ENCODE data around the gene FOXO1.

Gene FOXO1

GRCh38 chr13:40571338-40571963 lies 95.0 kb downstream of the FOXO1 start:
- Mint-ChIP-seq H3K27me3 (no peaks in the 10 kb centered on the region), H3K27ac (ENCODE audit: low read depth) (peak overlapping the region; percentile 9), H3K9me3 (no peaks in the 10 kb centered on the region), H3K36me3 (ENCODE audit: insufficient read depth) (peaks cover 4% of the 10 kb centered on the region), H3K4me3 (no peak overlapping the region), H3K4me1 (peaks cover 82% of the 10 kb centered on the region)
- no peak for ATAC-seq (replicated peaks; ENCODE audit: extremely low read depth, poor library complexity, severe bottlenecking)
- DNase-seq (ENCODE audit: low spot score in 2 of 2), result no peak

- ATAC-seq (replicated peaks; ENCODE audit: extremely low read depth, poor library complexity, severe bottlenecking), result no peak
- Mint-ChIP-seq H3K27ac (ENCODE audit: low read depth) (peak overlapping the region; percentile 9), H3K36me3 (ENCODE audit: insufficient read depth) (peaks cover 2% of the 10 kb centered on the region), H3K27me3 (no peaks in the 10 kb centered on the region), H3K4me3 (no peak overlapping the region), H3K4me1 (peaks cover 77% of the 10 kb centered on the region), H3K9me3 (no peaks in the 10 kb centered on the region)
- DNase-seq (ENCODE audit: low spot score in 2 of 2), result no peak
Observed at GRCh38 chr13:40570930-40571329, 95.5 kb downstream of the FOXO1 start.

GRCh38 chr13:40569024-40569350 lies 97.5 kb downstream of the FOXO1 start:
- H3K36me3 Mint-ChIP-seq (ENCODE audit: insufficient read depth), result peaks cover 2% of the 10 kb centered on the region
- peaks cover 75% of the 10 kb centered on the region for H3K4me1 Mint-ChIP-seq
- H3K27me3 Mint-ChIP-seq, result no peaks in the 10 kb centered on the region
- ATAC-seq (replicated peaks; ENCODE audit: extremely low read depth, poor library complexity, severe bottlenecking), result no peak
- no peak overlapping the region for H3K4me3 Mint-ChIP-seq
- H3K9me3 Mint-ChIP-seq, result no peaks in the 10 kb centered on the region
- no peak for DNase-seq (ENCODE audit: low spot score in 2 of 2)
- no peak overlapping the region for H3K27ac Mint-ChIP-seq (ENCODE audit: low read depth)

GRCh38 chr13:40568246-40569023 lies 98.0 kb downstream of the FOXO1 start:
- Mint-ChIP-seq H3K36me3 (ENCODE audit: insufficient read depth) (peaks cover 2% of the 10 kb centered on the region), H3K9me3 (no peaks in the 10 kb centered on the region), H3K4me3 (no peak overlapping the region), H3K27me3 (no peaks in the 10 kb centered on the region), H3K4me1 (peaks cover 75% of the 10 kb centered on the region), H3K27ac (ENCODE audit: low read depth) (no peak overlapping the region)
- ATAC-seq (replicated peaks; ENCODE audit: extremely low read depth, poor library complexity, severe bottlenecking) (no peak), DNase-seq (ENCODE audit: low spot score in 2 of 2) (no peak)

GRCh38 chr13:40566811-40567210 lies 99.6 kb downstream of the FOXO1 start:
- Mint-ChIP-seq H3K27ac (ENCODE audit: low read depth) (peak overlapping the region; percentile 15), H3K4me3 (no peak overlapping the region), H3K9me3 (no peaks in the 10 kb centered on the region), H3K36me3 (ENCODE audit: insufficient read depth) (peaks cover 3% of the 10 kb centered on the region), H3K4me1 (peaks cover 83% of the 10 kb centered on the region), H3K27me3 (no peaks in the 10 kb centered on the region)
- DNase-seq (ENCODE audit: low spot score in 2 of 2) (no peak), ATAC-seq (replicated peaks; ENCODE audit: extremely low read depth, poor library complexity, severe bottlenecking) (no peak)

GRCh38 chr13:40565282-40566148 lies 100.9 kb downstream of the FOXO1 start:
- no peak for DNase-seq (ENCODE audit: low spot score in 2 of 2)
- peak overlapping the region; percentile 14 for H3K4me3 Mint-ChIP-seq
- no peaks in the 10 kb centered on the region for H3K27me3 Mint-ChIP-seq
- ATAC-seq (replicated peaks; ENCODE audit: extremely low read depth, poor library complexity, severe bottlenecking), result no peak
- H3K9me3 Mint-ChIP-seq, result no peaks in the 10 kb centered on the region
- H3K27ac Mint-ChIP-seq (ENCODE audit: low read depth), result peak overlapping the region; percentile 81
- peaks cover 76% of the 10 kb centered on the region for H3K4me1 Mint-ChIP-seq
- peaks cover 6% of the 10 kb centered on the region for H3K36me3 Mint-ChIP-seq (ENCODE audit: insufficient read depth)

GRCh38 chr13:40564342-40565001 lies 102.0 kb downstream of the FOXO1 start:
- peaks cover 11% of the 10 kb centered on the region for H3K36me3 Mint-ChIP-seq (ENCODE audit: insufficient read depth)
- ATAC-seq (replicated peaks; ENCODE audit: extremely low read depth, poor library complexity, severe bottlenecking) (peak; percentile 33), DNase-seq (ENCODE audit: low spot score in 2 of 2) (no peak)
- H3K4me3 Mint-ChIP-seq, result peak overlapping the region; percentile 32
- H3K9me3 Mint-ChIP-seq, result no peaks in the 10 kb centered on the region
- peak overlapping the region; percentile 81 for H3K27ac Mint-ChIP-seq (ENCODE audit: low read depth)
- peaks cover 80% of the 10 kb centered on the region for H3K4me1 Mint-ChIP-seq
- no peaks in the 10 kb centered on the region for H3K27me3 Mint-ChIP-seq

- Mint-ChIP-seq H3K4me1 (peaks cover 77% of the 10 kb centered on the region), H3K9me3 (no peaks in the 10 kb centered on the region), H3K27me3 (no peaks in the 10 kb centered on the region), H3K4me3 (peak overlapping the region; percentile 56), H3K36me3 (ENCODE audit: insufficient read depth) (peaks cover 14% of the 10 kb centered on the region), H3K27ac (ENCODE audit: low read depth) (peak overlapping the region; percentile 81)
- ATAC-seq (replicated peaks; ENCODE audit: extremely low read depth, poor library complexity, severe bottlenecking) (no peak), DNase-seq (ENCODE audit: low spot score in 2 of 2) (no peak)
Observed at GRCh38 chr13:40563350-40564125, 102.9 kb downstream of the FOXO1 start.

- ATAC-seq (replicated peaks; ENCODE audit: extremely low read depth, poor library complexity, severe bottlenecking), result peak; percentile 10
- H3K9me3 Mint-ChIP-seq, result no peaks in the 10 kb centered on the region
- H3K27ac Mint-ChIP-seq (ENCODE audit: low read depth), result peak overlapping the region; percentile 81
- H3K4me1 Mint-ChIP-seq, result peaks cover 73% of the 10 kb centered on the region
- H3K36me3 Mint-ChIP-seq (ENCODE audit: insufficient read depth), result peaks cover 17% of the 10 kb centered on the region
- H3K4me3 Mint-ChIP-seq, result peak overlapping the region; percentile 56
- no peak for DNase-seq (ENCODE audit: low spot score in 2 of 2)
- no peaks in the 10 kb centered on the region for H3K27me3 Mint-ChIP-seq
Observed at GRCh38 chr13:40562975-40563349, 103.5 kb downstream of the FOXO1 start.

- H3K4me3 Mint-ChIP-seq, result no peak overlapping the region
Observed at GRCh38 chr13:40559915-40560314, 106.5 kb downstream of the FOXO1 start.

GRCh38 chr13:40558656-40559055 lies 107.8 kb downstream of the FOXO1 start:
- Mint-ChIP-seq H3K27me3 (no peaks in the 10 kb centered on the region), H3K4me3 (no peak overlapping the region), H3K27ac (ENCODE audit: low read depth) (peak overlapping the region; percentile 9), H3K4me1 (peaks cover 65% of the 10 kb centered on the region), H3K9me3 (no peaks in the 10 kb centered on the region), H3K36me3 (ENCODE audit: insufficient read depth) (peaks cover 22% of the 10 kb centered on the region)
- DNase-seq (ENCODE audit: low spot score in 2 of 2) (no peak), ATAC-seq (replicated peaks; ENCODE audit: extremely low read depth, poor library complexity, severe bottlenecking) (no peak)

More at GRCh38 chr13:40559915-40560314, 106.5 kb downstream of the FOXO1 start:
- H3K27ac Mint-ChIP-seq (ENCODE audit: low read depth), result no peak overlapping the region
- peaks cover 70% of the 10 kb centered on the region for H3K4me1 Mint-ChIP-seq
- peaks cover 21% of the 10 kb centered on the region for H3K36me3 Mint-ChIP-seq (ENCODE audit: insufficient read depth)
- DNase-seq (ENCODE audit: low spot score in 2 of 2) (no peak), ATAC-seq (replicated peaks; ENCODE audit: extremely low read depth, poor library complexity, severe bottlenecking) (no peak)
- no peaks in the 10 kb centered on the region for H3K27me3 Mint-ChIP-seq
- H3K9me3 Mint-ChIP-seq, result no peaks in the 10 kb centered on the region

GRCh38 chr13:40556453-40556852 lies 110.0 kb downstream of the FOXO1 start:
- H3K27ac Mint-ChIP-seq (ENCODE audit: low read depth), result no peak overlapping the region
- H3K36me3 Mint-ChIP-seq (ENCODE audit: insufficient read depth), result peaks cover 21% of the 10 kb centered on the region
- DNase-seq (ENCODE audit: low spot score in 2 of 2) (no peak), ATAC-seq (replicated peaks; ENCODE audit: extremely low read depth, poor library complexity, severe bottlenecking) (no peak)
- no peaks in the 10 kb centered on the region for H3K27me3 Mint-ChIP-seq
- H3K4me3 Mint-ChIP-seq, result no peak overlapping the region
- H3K9me3 Mint-ChIP-seq, result no peaks in the 10 kb centered on the region
- peaks cover 51% of the 10 kb centered on the region for H3K4me1 Mint-ChIP-seq

All from central memory CD8-positive, alpha-beta T cell (primary cell).